Measurements from ENCODE around the gene PIGP. TPM values are rescaled to one million over a fixed set of nuclear protein-coding genes. Genes with fewer than 3 reads are reported as not detected.

PIGP gene
- total and polyA plus RNA-seq, 2 of the 13 experiments (the other 11 are each of a cell fraction or from before 2014, with no cell fraction given) = 14.8 to 33.4 TPM

GRCh38 chr21:37117204-37117603, 44.3 kb upstream of the PIGP start (continued):
- TF ChIP-seq TCF12 (IDR thresholded peaks at IDR 0.05) = no peak
- TF ChIP-seq TCF12 (CRISPR knock-in tag; IDR thresholded peaks at IDR 0.05) = no peak
- TF ChIP-seq ZBTB8A (CRISPR knock-in tag; IDR thresholded peaks at IDR 0.05; ENCODE audit: borderline replicate concordance, low read depth) = no peak
- TF ChIP-seq DNMT3B (CRISPR knock-in tag; conservative IDR thresholded peaks at IDR 0.05) = no peak
- TF ChIP-seq DBP (CRISPR knock-in tag; IDR thresholded peaks at IDR 0.05; ENCODE audit: not compliant biosample characterization) = no peak
- TF ChIP-seq MED13 (CRISPR knock-in tag; IDR thresholded peaks at IDR 0.05) = no peak
- no peak for TF ChIP-seq ZNF232 (CRISPR knock-in tag; IDR thresholded peaks at IDR 0.05; ENCODE audit: borderline replicate concordance)
- no peak for TF ChIP-seq MLLT10 (CRISPR knock-in tag; IDR thresholded peaks at IDR 0.05)
- TF ChIP-seq ZBTB43 (CRISPR knock-in tag; conservative IDR thresholded peaks at IDR 0.05) = no peak
- peak; percentile 37; the same call in 1 of the 2 replicates for TF ChIP-seq CREM (IDR thresholded peaks at IDR 0.05)
- TF ChIP-seq CREM (CRISPR knock-in tag; IDR thresholded peaks at IDR 0.05) = no peak
- no peak; a peak in 1 of 4 replicates for TF ChIP-seq NR2F1 (CRISPR knock-in tag; IDR thresholded peaks at IDR 0.05)
- TF ChIP-seq ZNF616 (CRISPR knock-in tag; IDR thresholded peaks at IDR 0.05; ENCODE audit: low read depth) = no peak
- TF ChIP-seq RBAK (CRISPR knock-in tag; IDR thresholded peaks at IDR 0.05) = no peak
- TF ChIP-seq, protein P1, sequence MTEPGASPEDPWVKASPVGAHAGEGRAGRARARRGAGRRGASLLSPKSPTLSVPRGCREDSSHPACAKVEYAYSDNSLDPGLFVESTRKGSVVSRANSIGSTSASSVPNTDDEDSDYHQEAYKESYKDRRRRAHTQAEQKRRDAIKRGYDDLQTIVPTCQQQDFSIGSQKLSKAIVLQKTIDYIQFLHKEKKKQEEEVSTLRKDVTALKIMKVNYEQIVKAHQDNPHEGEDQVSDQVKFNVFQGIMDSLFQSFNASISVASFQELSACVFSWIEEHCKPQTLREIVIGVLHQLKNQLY (CRISPR knock-in tag; IDR thresholded peaks at IDR 0.05) = no peak; the same call in 1 of the 2 replicates
- no peak for TF ChIP-seq TSC22D2 (CRISPR knock-in tag; IDR thresholded peaks at IDR 0.05; ENCODE audit: borderline replicate concordance)
- TF ChIP-seq ZNF549 (CRISPR knock-in tag; IDR thresholded peaks at IDR 0.05) = no peak
- TF ChIP-seq ONECUT2 (CRISPR knock-in tag; IDR thresholded peaks at IDR 0.05) = no peak
- no peak for TF ChIP-seq REXO4 (CRISPR knock-in tag; IDR thresholded peaks at IDR 0.05; ENCODE audit: borderline replicate concordance)
- no peak for TF ChIP-seq LCORL (IDR thresholded peaks at IDR 0.05)
- 0 out of 2 replicates have a peak, but pooled peaks have one; percentile 22 for TF ChIP-seq LCORL (CRISPR knock-in tag; IDR thresholded peaks at IDR 0.05)
- TF ChIP-seq ZNF670 (CRISPR knock-in tag; IDR thresholded peaks at IDR 0.05; ENCODE audit: borderline replicate concordance) = no peak
- TF ChIP-seq RFXANK (CRISPR knock-in tag; IDR thresholded peaks at IDR 0.05) = no peak
- TF ChIP-seq KLF12 (CRISPR knock-in tag; IDR thresholded peaks at IDR 0.05; ENCODE audit: borderline replicate concordance) = no peak
- no peak for TF ChIP-seq MTF2 (CRISPR knock-in tag; IDR thresholded peaks at IDR 0.05; ENCODE audit: borderline replicate concordance)
- TF ChIP-seq THRA (CRISPR knock-in tag; IDR thresholded peaks at IDR 0.05; ENCODE audit: borderline replicate concordance) = no peak
- TF ChIP-seq ATM (IDR thresholded peaks at IDR 0.05; ENCODE audit: borderline replicate concordance) = no peak
- no peak for TF ChIP-seq ZBTB49 (CRISPR knock-in tag; IDR thresholded peaks at IDR 0.05; ENCODE audit: borderline replicate concordance)
